Measurements from ENCODE around the gene NDUFB10.
A peak's percentile ranks its signal among the peaks of the same experiment; 100 is the strongest.
"Not testable (repeated sequence)": the region's sequence is repeated elsewhere in the genome, so short reads cannot be mapped to it uniquely, and the experiment has no call there.

The NDUFB10 gene

DNA sequence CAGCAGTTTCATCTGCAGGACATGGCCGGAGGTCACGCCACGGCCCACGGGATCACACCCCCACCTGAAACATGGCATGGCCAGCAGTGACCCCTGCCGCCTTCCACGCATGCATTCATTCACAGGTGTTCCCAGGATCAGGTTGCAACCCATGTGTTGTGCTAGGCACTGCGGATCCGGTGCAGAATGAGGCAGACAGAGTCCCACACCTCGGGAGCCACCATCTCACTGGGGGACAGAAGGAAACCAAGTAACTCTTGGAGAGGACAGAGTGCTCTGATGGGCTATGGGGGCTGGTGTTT is 12.0 kb upstream of the NDUFB10 start:
- DNase-seq, result no peak

DNA sequence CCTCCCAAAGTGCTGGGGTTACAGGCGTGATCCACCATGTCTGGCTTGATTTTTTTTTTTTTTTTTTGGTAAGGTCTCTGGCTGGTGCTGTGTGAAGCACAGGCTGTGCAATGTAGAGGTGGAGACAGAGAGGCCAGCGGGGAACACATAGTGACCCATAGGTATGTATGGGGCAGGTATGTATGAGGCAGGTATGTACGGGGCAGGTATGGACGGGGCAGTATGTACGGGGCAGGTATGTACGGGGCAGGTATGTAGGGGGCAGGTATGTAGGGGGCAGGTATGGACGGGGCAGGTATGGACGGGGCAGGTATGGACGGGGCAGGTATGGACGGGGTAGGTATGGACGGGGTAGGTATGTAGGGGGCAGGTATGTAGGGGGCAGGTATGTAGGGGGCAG is 9.8 kb upstream of the NDUFB10 start:
- DNase-seq, result no peak

DNA sequence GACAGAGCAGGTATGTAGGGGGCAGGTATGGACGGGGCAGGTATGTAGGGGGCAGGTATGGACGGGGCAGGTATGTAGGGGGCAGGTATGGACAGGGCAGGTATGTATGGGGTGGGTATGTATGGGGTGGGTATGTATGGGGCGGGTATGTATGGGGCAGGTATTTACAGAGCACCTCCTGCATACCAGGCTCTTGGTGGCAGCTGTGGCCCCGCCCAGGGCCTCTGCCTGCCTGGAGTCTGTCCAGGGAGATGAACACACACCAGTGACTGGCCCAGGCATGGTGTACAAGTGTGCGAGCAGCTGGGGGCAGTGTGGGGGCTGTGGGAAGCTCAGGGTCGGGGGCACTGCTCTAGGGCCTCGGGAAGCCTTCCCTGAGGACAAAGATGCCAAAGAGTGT is 9.3 kb upstream of the NDUFB10 start:
- no peak for DNase-seq

DNA sequence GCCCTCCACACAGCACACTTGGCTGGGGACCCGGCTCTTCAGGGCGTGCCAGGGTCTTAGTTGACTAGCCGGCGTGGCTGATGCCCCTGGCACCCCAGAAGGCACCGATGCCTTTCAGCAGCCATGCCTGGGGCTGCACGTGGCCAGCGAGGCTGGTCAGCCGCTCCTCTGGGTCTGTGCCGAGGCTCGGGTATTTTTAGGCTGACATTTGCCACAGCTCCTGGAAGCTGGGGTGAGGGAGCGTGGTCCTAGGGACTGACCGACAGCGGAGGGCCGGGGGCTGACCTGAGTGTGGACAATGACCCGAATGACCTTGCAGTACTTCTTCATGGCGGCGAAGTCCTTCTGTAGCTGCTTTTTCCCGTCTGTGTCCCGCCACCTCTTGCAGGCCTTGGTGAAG is 8.8 kb upstream of the NDUFB10 start:
- no peak for DNase-seq

DNA sequence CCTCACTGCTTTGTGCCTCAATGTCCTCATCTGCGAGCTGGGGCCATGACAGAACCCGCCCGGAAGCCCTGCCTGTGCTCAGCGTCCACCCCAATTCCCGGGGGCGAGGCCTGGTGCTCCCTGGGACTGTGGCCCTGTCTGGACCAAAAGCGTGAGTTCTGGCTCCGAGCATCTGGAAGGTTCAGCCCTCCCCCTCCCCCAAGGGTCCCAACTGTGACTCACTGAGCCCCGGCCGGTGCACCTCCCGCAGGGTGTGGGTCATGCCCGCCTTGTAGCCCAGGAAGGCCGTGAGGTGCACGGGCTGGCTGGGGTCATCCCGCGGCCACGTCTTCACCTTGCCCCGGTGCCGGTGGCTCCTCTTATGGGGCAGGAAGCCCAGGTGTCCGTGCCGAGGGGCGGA is 5.6 kb upstream of the NDUFB10 start:
- no peak for DNase-seq

DNA sequence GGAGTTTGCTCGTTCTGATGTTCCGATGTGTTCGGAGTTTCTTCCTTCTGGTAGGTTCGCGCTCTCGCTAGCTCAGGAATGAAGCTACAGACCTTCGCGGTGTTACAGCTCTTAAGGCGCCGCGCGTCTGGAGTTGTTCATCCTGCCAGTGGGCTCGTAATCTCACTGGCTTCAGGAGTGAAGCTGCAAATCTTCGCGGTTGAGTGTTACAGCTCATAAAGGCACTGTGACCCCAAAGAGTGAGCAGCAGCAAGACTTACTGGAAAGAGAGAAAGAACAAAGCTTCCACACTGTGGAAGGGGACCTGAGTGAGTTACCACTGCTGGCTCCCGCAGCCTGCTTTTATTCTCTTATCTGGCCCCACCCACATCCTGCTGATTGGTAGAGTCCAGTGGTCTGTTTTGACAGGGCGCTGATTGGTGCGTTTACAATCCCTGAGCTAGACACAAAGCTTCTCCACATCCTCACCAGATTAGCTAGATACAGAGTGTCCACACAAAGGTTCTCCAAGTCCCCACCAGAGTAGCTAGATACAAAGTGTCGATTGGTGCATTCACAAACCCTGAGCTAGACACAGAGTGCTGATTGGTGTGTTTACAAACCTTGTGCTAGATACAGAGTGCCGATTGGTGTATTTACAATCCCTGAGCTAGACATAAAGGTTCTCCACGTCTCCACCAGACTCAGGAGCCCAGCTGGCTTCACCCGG is 1.8 kb upstream of the NDUFB10 start:
- not testable (repeated sequence) for DNase-seq

DNA sequence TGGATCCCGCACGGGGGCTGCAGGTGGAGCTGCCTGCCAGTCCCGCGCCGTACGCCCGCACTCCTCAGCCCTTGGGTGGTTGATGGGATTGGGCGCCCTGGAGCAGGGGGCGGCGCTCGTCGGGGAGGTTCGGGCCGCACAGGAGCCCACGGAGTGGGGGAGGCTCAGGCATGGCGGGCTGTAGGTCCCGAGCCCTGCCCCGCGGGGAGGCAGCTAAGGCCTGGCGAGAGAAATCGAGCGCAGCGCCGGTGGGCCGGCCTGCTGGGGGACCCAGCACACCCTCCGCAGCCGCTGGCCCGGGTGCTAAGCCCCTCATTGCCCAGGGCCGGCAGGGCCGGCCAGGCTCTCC is 1.2 kb upstream of the NDUFB10 start:
- DNase-seq, result not testable (repeated sequence)

DNA sequence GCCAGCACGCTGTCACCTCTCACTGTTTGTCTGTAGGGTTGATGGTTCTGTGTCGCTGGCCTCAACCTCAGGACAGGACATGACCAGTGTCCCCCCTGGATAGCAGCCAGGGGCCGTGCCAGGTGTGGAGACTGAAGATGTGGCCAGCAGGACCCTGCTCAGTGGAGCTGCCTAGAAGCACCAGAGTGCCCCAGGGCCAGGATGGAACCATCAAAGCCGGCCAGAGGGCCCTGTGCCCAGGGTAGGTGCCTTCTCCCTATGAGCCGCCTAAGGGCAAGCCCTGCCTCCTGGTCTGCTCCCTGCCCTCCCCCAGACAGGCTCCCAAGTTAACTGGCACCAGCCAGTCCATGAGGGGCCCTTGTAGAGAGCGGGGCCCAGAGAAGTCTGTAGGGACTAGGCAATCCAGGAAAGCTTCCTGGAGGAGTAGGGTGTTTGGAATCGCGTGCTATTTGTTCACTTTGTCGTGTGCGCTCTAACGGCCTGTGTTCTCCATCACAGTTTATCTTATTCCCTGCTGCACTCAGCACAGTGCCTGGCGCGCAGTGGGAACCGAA is 546 bp upstream of the NDUFB10 start:
- no peak for DNase-seq

DNA sequence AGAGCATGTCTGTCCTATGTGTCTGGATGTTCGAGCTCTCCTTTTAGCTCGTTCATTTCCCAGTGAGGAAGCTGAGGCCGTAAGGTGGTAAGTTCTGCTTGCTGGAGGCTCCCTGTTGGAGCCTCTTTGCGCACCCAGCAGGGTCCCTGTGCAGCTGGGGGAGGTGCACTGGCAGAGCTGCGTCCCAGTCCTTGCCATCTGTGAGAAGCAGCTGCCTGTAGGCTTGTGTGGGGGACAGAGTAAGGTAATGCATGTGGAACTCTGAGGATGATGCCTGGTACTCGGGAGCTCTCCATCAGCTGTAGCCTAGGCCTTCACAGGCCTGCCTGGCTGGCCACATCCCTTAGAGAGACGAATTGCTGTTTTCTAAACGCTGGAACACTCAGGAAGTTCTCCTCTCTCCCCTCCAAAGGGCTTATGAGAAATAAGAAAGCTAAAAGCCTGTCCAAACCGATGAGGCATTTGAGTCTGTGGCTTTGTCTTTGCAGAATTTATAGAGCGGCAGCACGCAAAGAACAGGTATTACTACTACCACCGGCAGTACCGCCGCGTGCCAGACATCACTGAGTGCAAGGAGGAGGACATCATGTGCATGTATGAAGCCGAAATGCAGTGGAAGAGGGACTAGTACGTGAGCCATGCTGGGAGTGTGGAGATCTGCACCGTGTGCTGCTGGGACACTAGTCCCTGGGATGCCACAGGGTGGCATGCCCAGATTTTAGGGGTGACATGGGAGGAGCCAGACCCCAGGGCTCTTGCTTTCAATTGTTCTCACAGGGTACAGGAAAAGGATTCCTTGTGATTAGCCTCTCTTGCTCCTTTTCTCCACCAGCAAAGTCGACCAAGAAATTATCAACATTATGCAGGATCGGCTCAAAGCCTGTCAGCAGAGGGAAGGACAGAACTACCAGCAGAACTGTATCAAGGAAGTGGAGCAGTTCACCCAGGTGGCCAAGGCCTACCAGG is 1.6 kb downstream of the NDUFB10 start:
- no peak for DNase-seq

DNA sequence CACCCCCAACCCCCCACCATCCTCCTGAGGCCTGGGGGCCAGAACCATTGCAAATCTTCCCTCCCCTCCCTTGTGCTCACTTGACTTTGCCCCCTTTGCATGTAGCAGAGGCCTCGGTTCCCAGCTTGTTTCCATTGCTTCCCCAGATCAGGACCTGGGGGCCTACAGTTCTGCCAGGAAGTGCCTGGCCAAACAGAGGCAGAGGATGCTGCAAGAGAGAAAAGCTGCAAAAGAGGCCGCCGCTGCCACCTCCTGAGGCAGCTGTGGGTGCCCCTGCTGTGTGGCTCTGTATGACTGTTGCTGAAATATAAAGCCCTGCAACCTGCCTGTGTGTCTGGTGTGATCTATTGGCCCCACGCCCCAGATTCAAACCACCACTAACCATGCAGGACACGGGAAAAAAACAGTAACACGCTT is 2.3 kb downstream of the NDUFB10 start:
- no peak for DNase-seq

DNA sequence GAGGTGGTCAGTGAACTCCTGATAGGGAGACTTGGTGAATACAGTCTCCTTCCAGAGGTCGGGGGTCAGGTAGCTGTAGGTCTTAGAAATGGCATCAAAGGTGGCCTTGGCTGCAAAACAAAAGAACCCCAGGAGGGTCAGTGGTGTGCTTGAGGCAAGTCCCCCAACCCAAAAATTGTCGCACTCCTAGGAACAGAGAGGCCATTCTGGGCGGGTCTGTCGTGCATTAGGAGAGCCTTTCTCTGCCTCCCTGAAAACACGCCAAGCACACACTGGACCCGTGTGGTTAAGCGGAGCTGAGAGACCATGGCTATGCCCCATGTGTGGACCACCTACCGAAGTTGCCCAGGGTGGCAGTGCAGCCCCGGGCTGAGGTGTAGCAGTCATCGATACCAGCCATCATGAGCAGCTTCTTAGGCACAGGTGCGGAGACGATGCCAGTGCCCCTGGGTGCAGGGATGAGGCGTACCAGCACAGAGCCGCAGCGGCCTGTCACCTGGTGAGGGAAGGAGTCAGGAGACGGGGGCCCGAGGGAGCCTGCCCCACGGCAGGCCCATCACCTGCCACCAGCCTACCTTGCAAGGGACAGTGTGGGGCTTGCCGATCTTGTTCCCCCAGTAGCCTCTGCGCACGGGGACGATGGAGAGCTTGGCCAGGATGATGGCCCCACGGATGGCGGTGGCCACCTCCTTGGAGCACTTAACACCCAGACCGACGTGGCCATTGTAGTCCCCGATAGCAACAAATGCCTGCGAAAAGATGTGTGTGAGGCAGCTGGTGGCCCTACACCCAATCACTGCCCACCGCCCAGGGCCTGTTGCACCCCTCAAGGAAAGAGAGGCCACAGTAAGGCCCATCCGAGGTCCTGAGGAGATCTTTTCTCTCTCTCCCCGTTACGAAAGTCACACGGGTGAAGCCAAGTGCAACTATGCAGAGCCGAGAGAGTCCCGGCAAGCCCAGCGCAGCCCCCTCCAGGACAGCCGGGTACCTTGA is 3.1 kb downstream of the NDUFB10 start:
- DNase-seq, result not testable (repeated sequence)

DNA sequence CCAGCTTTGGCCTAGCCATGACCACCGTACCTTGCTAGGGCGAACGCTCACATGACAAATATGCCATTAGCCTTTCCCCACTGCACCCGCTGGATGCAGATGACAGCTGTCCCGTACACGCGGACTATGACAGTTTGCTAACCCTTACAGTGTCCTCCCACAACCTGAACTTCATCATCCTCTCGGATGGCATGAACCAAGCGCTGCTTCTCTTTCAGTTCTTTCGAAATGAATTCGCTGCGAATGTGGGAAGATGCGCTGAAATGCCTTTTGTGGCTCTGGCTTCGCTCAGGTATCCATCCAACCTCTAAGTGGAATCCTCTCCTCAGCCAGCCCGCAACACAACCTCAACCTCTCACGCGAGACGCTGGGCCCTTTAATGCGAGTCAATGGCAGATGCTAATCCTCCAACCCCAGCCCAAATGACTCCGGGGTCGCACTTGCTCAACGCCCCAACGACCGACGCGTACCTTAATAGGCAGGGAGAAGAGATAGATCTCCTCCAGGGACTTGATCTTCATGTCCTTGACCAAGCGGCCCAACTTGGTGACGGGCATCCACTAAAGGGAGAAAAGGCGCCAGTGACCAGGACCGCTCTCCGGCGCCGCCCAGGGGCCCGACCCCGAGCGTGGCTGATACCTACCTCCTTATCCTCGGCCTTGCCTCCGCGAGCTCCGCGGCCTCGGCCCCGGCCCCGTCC is 4.6 kb downstream of the NDUFB10 start:
- DNase-seq, result no peak

DNA sequence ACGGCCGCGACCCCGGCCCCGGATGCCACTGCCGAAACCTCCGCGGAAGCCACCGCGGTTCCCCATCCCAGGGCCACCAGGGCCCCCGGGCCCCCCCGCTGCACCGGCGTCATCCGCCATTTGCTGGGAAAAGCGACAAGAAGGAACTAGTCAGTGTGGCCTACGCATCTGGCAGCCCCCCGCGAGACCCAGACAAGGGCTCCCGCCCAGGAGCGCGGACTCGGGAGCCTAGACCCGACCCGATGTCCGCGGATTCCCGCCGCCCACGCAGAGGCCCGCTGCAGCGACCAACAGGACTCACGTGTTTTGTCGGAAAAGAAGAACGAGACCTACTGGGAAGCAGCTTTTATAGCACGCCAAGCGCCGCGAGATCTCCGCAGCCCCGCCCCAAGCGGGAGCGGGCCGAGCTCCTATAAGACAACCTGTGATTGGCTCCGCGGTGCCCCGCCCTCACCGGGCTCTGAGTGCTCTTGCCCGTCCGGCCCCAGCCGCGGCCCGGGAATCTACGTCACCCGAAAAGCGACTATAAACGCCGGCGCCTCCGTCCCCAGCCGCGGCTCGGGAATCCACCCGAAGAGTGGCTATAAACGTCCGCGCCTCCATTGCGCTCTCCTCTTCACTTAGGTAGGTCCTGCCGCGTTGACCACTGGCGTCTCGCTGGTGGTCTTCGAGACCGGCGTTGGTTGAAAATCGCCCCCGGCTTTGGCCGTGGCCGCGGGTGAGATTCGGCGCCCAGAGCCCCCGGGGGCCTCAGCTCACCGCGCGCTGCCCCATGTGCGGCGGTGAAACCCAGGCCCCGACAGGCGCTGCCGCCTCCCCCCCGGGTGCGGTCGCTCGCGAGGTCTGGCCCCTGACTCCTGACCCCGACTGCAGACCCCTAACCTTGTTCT is 5.4 kb downstream of the NDUFB10 start, which contains the start of gene RPS2:
Gene RPS2 (minus strand): TSS at position 321 of the 890 bp plus-strand sequence. CDS start 201 bp downstream, at position 120.
- DNase-seq, result peak; percentile 99

DNA sequence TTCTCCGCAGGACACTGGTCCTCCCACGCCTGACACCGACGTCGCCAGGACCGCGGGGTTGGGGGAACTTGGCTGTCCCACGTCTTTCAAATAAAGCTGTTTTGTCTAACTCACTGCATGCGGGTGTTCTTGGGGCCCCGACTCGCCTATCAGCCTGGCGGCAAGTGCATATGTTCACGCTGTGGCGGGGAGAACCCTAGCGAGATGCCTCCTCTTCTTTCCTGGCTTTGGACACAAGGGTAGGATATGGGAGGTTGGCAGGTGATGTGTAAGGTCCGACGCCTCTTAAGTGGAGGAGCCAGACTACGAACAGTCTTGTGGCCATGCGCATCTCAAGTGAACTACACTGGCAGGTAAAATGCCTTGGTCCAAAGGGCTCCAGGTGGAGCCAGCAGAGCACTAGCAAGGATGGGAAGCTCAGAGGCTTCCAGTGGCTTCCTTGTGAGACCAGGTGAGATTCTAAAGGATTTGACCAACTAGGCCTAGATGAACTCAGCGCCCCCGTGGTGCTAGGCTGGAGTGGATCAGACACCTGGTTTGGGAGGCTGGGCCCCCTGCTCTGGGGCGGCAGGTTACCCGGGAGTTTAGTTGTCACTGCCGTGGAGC is 6.2 kb downstream of the NDUFB10 start:
- DNase-seq, result no peak

DNA sequence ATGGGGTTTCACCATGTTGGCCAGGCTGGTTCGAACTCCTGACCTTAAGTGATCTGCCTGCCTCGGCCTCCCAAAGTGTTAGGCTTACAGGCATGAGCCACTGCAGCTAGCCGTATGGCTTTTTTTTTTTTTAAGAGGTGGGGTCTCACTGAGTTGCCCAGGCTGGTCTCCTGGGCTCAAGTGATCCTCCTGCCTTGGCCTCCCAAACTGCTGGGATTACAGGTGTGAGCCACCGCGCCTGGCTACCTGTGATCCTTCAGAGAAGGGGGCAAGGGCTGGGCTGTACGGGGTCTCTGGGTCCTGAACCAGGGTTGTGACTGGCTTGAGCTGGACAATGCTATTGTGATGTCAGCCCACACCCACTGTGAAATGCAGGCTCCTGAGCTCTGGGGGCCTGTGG is 7.1 kb downstream of the NDUFB10 start, which contains the start of gene RNF151:
Gene RNF151 (plus strand): TSS at position 397 of the 400 bp plus-strand sequence. CDS start 26 bp downstream, outside the sequence.
- no peak for DNase-seq

DNA sequence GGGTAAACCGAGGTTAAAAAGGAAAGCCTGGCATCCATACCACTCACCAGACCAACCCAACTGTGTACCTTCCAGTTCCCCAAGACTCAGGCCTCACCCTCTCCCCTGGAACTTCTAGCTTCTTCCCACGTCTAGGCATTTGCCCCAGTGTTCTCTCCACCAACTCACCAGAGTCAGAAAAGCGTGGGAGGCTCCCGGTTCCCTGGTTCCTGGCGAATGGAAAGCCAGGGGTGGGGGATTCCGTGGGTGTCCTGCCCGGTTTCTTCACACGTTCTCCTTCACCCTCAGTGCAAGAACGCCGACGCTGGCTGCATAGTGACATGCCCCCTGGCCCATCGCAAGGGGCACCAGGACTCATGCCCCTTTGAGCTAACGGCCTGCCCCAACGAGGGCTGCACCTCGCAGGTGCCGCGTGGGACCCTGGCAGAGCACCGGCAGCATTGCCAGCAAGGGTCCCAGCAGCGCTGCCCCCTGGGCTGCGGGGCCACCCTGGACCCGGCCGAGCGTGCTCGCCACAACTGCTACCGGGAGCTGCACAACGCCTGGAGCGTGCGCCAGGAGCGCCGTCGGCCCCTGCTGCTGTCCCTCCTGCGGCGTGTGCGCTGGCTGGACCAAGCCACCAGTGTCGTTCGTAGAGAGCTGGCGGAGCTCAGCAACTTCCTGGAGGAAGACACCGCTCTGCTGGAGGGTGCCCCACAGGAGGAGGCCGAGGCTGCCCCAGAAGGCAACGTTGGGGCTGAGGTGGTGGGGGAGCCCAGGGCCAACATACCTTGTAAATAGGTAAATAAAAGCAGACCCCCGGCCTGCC is 9.0 kb downstream of the NDUFB10 start:
- DNase-seq, result no peak

DNA sequence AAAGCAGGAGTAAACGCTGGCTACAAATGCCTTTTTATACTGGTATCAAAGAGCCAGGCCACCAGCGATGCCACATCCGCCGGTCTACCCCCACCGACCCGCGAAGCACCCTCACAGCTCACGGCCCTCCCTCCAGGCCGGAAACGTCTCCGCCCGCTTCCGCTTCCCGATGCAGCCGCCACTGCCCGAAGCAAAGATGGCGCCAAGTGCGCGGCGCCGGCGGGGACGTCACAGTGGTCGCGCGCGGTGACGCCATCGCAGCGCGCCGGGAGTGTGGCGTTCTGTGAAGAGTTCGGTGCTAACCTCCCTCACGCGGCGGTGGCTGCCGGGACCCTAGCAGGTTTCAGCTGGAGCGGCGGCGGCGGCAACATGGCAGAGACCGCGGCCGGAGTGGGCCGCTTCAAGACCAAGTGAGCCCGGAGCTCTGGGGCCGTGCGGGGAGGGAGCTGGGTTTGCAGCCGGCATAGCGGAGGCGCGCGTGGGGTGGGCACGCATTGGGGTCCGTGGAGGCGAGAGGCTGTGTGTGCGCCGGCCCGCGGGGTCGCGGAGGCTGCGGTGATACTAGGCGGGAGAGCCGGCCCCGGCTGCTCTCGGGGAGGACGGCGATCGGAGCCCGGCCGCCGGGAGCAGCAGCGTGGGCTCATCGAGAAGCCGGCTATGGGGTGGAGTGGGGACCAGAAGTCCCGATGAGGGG is 12.6 kb downstream of the NDUFB10 start, which contains the start of gene TBL3:
Gene TBL3 (plus strand): TSS at position 258 of the 694 bp plus-strand sequence. CDS start 112 bp downstream, at position 370.
- DNase-seq, result peak; percentile 96

DNA sequence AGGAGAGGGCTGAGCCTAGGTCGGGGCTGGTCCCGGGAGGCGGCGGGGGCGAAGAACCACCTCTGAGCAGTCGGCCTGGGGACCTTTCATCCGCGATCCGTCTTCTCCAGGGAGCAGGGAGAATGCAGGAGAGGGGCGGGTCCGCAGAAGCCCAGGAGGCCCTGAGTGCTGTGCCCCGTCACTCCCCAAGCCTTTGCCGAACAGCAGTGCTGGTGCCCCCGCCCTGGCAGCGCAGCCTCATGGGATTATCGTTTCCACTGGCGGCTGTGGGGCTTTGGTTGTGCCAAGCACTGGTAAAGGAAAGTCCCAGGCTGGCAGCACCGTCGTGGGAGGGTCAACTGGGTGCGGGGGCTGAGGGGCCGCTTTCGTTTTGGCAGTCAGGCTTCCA is 13.1 kb downstream of the NDUFB10 start:
- DNase-seq, result no peak

Measured in CD4-positive, alpha-beta T cell treated with Interferon gamma for 1 hour (primary cell).